NCI-H187 treated with DMSO at 0.1 percent for 48 hours (cell line): ENCODE data around the gene CCDC93.

Source experiments
- DNase-seq: peaks from one replicate; lab custom pipeline; 2025; lab: John Stamatoyannopoulos, UW

Gene CCDC93

DNA sequence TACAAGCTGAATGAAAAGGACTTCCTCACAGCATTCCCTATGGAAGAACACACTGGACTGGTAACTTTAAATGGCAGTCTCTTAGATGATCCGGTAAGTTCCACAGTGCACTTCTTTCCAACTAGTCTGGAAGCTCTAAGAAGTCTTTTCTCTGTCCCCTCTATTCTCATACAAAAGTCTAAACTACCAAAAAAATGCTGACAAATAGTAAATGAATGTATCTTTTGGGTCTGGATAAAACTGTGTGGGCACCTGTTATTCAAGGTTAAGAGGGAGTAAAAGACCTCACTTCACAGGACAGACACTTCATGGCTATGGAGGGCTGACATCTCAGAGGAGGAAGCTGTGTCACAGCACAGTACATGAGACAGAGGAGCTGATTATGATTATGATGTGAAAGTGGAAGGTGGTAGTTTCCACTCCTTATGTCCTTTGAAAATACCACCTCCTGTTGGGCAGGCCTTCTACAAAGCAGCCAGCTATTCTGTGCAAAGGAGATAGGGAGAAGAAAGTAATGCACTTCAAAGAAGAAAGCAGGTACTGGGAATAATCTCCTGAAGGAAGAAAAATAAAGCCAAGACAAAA, 23.9 kb downstream of the CCDC93 start:
- no peak for DNase-seq

GRCh38 chr2:117987121-117987520, 26.7 kb downstream of the CCDC93 start:
- no peak for DNase-seq

DNA sequence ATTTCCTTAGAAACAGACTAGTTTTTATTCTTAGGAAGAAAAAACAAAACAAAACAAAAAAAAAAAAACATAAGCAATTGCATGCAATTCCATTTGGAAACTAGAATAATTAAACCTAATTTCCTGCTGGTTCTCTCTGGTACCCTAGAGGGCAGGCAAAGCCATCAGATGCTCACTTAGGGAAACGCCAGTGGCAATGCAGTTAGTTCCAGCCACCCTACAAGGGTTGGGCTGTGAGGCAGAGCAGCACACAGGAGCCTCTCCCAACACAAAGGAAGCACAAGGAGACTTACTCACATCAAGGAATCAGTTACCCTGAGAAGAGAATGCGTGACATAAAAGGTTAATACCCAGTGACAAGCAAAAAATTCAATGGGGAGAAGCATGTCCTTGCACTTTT, 28.8 kb downstream of the CCDC93 start:
- DNase-seq: no peak

GRCh38 chr2:117984208-117984607, 29.7 kb downstream of the CCDC93 start:
- DNase-seq: no peak

GRCh38 chr2:117983040-117983439, 30.8 kb downstream of the CCDC93 start:
- no peak for DNase-seq

GRCh38 chr2:117982376-117983033, 31.4 kb downstream of the CCDC93 start:
- no peak for DNase-seq

DNA sequence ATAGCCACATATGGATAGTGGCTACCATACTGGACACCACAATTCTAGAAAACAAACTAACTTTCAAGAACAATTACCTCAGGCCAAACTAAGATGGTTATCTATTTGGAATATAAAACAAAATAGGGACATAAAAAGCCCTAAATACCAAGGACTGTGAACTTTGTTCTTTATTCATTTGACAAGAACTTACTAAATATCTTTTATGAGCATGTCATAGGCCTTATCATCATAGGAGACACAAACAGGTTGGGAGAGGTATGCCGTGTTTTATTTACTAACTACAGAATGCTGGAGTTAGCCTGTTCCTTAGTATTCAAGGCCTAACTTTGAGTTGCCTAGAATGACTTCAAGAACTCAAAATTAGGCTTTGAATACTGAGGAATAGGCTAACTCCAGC, 32.1 kb downstream of the CCDC93 start:
- DNase-seq: no peak

GRCh38 chr2:117980783-117981676, 32.8 kb downstream of the CCDC93 start:
- no peak for DNase-seq

- no peak for DNase-seq
Measured at GRCh38 chr2:117979911-117980701, 33.8 kb downstream of the CCDC93 start.

- DNase-seq: no peak
Measured at GRCh38 chr2:117977696-117978095, 36.2 kb downstream of the CCDC93 start.

DNA sequence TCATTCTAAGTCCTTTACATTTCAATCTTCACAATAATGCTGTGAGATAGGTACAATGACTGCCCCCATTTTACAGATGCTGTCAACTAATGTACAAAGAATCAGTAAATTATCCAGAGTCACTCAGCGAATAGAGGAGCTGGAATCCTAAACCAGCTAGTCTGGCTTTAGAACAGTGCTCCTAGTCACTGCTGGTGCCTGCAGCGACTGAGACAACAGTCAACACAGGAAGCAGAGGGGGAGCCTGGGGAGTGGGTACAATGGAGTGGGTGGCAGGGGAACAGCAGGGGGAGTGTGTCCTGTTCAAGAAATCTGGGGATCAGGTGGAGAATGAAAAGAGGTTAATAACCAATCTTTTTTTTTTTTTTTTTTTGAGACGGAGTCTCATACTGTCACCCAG, 37.3 kb downstream of the CCDC93 start:
- DNase-seq: no peak

DNA sequence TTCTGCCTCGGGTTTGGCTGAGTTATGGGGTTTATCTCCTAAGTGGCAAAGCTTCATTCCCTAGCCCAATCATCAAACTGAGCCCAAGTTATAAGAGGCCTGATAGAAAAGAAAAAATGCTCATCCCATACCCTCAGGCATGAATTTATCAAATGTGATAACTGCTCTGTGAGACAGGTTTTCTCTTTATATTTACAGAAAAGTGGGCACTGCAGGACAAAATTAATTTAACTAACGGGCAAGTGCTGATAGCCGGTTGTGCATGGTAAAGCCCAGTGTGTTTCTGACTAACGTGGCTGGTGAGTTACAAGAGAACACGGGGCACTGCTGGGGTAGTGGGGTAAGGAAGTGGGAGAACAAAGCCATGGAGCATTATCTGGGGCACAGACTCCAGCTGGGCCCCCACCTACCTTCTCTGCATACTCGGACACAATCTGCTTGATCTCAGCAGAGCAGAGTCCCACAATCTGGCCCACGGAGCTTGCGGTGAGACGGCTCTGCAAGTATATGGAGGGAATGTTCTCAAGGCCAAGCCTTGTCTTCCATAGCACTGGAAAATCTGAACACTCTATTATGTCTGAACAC, 40.3 kb downstream of the CCDC93 start:
- no peak for DNase-seq

GRCh38 chr2:117972476-117973123, 41.3 kb downstream of the CCDC93 start:
- no peak for DNase-seq

- DNase-seq: no peak
Measured at GRCh38 chr2:117968722-117969121, 45.1 kb downstream of the CCDC93 start.

DNA sequence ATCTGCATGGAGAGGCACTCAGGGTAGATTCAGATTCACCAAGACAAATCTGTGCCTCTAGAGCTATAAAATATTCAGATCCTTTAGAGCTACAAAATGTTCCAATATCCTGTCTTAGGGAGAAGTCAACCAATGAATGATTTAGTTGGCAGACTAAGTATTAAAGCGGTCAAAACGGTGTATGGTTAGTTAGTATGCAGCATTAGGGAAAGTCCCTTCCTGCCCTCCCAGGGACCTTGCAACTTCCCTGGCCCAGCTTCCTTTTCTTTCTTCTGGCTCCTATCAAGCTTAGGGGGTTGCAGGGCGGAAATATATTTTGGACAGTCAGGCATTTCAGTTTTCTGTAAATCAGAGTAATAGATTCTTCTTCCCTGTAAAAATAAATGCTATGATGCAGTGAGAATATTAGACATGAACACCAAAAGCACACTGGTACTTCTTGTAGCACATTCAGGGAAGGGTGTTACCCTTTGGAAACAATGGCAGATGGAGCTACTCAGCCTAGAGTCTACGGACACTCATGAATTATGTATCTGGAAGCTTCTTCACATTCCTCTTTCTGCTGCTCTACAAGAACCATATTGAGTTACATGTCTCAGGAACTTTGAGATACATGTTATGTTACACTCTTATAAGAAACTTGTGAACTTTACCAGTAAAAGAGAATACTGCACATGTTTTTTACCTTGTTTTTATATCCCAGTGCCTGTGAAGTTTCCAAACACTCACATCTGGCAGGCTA, 45.7 kb downstream of the CCDC93 start:
- DNase-seq: no peak

DNA sequence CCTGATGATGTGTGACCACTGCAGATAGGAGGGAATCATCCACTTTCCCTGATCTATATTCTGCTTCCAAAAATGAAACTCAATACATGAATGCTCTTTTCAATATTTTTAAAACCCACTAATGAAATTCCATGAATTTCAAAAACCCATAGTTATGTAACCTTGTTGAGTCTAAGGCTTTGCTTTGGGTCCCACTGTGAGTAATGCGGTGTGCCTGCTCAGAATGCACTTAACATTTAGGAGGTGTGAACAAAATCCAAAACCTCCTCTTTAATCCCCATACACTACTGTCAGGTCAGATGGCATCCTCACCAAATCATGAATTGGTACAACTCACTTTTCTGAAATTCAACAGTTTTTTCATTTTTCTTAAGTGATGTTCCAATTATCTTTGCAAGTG, 50.4 kb downstream of the CCDC93 start:
- no peak for DNase-seq

- no peak for DNase-seq
Measured at GRCh38 chr2:117961201-117961600, 52.7 kb downstream of the CCDC93 start.

DNA sequence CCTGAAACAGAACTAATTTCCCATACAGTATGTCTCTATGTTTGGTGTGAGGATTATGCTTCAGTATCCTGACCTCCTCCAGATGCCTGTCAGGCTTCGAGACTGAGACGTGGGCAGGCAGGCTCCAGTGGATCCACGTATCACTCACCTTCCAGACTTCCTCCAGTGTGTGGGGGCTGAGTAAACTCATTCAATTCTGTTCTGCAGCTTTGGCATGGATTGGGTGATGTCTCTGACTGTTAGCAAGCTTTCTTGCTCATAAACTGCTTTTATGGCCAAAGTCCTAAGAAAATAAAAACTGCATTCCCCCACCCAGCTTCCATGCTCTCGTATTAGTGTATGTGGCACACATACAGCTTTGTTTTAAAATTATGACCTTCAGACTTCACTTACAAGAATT, 53.6 kb downstream of the CCDC93 start:
- DNase-seq: no peak

DNA sequence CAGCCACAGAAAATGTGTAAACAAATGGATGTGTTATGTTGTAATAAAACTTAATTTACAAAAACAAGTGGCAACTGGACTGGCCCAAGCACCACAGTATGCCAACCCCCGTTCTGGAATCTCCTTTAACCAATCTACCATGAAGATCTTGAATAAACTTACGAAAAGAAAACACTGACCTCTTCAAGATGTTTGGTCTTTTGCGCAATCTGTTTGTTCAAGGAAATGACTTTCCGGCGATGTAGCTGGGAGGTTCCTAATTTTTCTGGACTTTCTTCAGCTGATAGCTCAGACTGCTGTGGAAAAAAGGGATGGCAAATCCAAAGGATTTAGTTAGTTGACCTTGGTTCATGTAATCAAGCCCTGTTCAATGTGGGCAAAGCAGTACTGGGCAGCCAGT, 55.7 kb downstream of the CCDC93 start:
- no peak for DNase-seq

- no peak for DNase-seq
Measured at GRCh38 chr2:117957616-117958015, 56.3 kb downstream of the CCDC93 start.
